ENCODE measurements around the gene VPS35L. TPM values are rescaled to one million over a fixed set of nuclear protein-coding genes. Genes with fewer than 3 reads are reported as not detected.
"Not testable (repeated sequence)": the region's sequence is repeated elsewhere in the genome, so short reads cannot be mapped to it uniquely, and the experiment has no call there.

The VPS35L gene
- total RNA-seq, 1 experiment from 2014 or later, result 51.1 TPM

GRCh38 chr16:19678804-19679203, 123.3 kb downstream of the VPS35L start:
- no peaks in the 10 kb centered on the region for H3K4me1 ChIP-seq (ENCODE audit: insufficient read depth, low read length, poor library complexity, severe bottlenecking)
- DNase-seq (ENCODE audit: low spot score), result no peak
- TF ChIP-seq EZH2 (IDR thresholded peaks at IDR 0.05; ENCODE audit: borderline replicate concordance, low read depth, low read length, poor library complexity, severe bottlenecking) (no peak), CTCF (conservative IDR thresholded peaks at IDR 0.05; ENCODE audit: low read depth, low read length) (no peak)
- ChIA-PET CTCF (no interaction called here), POLR2A (ENCODE audit: low non-redundant PET) (no interaction called here)
- H3K9me3 ChIP-seq (ENCODE audit: low read depth, low read length, poor library complexity, severe bottlenecking), result no peaks in the 10 kb centered on the region
- peaks cover 4% of the 10 kb centered on the region for H3K36me3 ChIP-seq (ENCODE audit: insufficient read depth, low read length, poor library complexity, severe bottlenecking)
- no TSS peak for BruUV-seq (replicated peaks)
- H3K27me3 ChIP-seq (replicated peaks; ENCODE audit: insufficient read depth, low read depth, low read length, poor library complexity), result no peaks in the 10 kb centered on the region
- intact Hi-C loops (cut with micrococcal nuclease; ENCODE audit: unreplicated experiment), result no loop called here
- H3K4me3 ChIP-seq (ENCODE audit: low read depth, low read length, poor library complexity, severe bottlenecking), result no peak overlapping the region
- H3K27ac ChIP-seq (ENCODE audit: low read depth, low read length, poor library complexity, severe bottlenecking), result no peak overlapping the region

- H3K36me3 ChIP-seq (ENCODE audit: insufficient read depth, low read length, poor library complexity, severe bottlenecking); BruUV-seq (replicated peaks); H3K27ac ChIP-seq (ENCODE audit: low read depth, low read length, poor library complexity, severe bottlenecking); DNase-seq (ENCODE audit: low spot score); H3K9me3 ChIP-seq (ENCODE audit: low read depth, low read length, poor library complexity, severe bottlenecking); POLR2A ChIA-PET (ENCODE audit: low non-redundant PET); H3K4me3 ChIP-seq (ENCODE audit: low read depth, low read length, poor library complexity, severe bottlenecking); CTCF ChIA-PET; H3K4me1 ChIP-seq (ENCODE audit: insufficient read depth, low read length, poor library complexity, severe bottlenecking); H3K27me3 ChIP-seq (replicated peaks; ENCODE audit: insufficient read depth, low read depth, low read length, poor library complexity); intact Hi-C loops (cut with micrococcal nuclease; ENCODE audit: unreplicated experiment): not testable (repeated sequence)
These were observed 123.8 kb downstream of the VPS35L start for GRCh38 chr16:19679281-19679680.

GRCh38 chr16:19680881-19681340, 125.4 kb downstream of the VPS35L start:
- Histone ChIP-seq H3K36me3 (ENCODE audit: insufficient read depth, low read length, poor library complexity, severe bottlenecking) (peaks cover 7% of the 10 kb centered on the region), H3K27me3 (replicated peaks; ENCODE audit: insufficient read depth, low read depth, low read length, poor library complexity) (no peaks in the 10 kb centered on the region), H3K4me3 (ENCODE audit: low read depth, low read length, poor library complexity, severe bottlenecking) (no peak overlapping the region), H3K9me3 (ENCODE audit: low read depth, low read length, poor library complexity, severe bottlenecking) (no peaks in the 10 kb centered on the region), H3K27ac (ENCODE audit: low read depth, low read length, poor library complexity, severe bottlenecking) (no peak overlapping the region), H3K4me1 (ENCODE audit: insufficient read depth, low read length, poor library complexity, severe bottlenecking) (no peaks in the 10 kb centered on the region)
- ChIA-PET POLR2A (ENCODE audit: low non-redundant PET) (no interaction called here), CTCF (no interaction called here)
- no peak for DNase-seq (ENCODE audit: low spot score)
- no peak for TF ChIP-seq CTCF (conservative IDR thresholded peaks at IDR 0.05; ENCODE audit: low read depth, low read length)
- intact Hi-C loops (cut with micrococcal nuclease; ENCODE audit: unreplicated experiment), result no loop called here
- BruUV-seq (replicated peaks), result no TSS peak

GRCh38 chr16:19681637-19682036, 126.1 kb downstream of the VPS35L start:
- DNase-seq (ENCODE audit: low spot score), result no peak
- no TSS peak for BruUV-seq (replicated peaks)
- H3K27ac ChIP-seq (ENCODE audit: low read depth, low read length, poor library complexity, severe bottlenecking), result no peak overlapping the region
- no peak for TF ChIP-seq EZH2 (IDR thresholded peaks at IDR 0.05; ENCODE audit: borderline replicate concordance, low read depth, low read length, poor library complexity, severe bottlenecking)
- TF ChIP-seq CTCF (conservative IDR thresholded peaks at IDR 0.05; ENCODE audit: low read depth, low read length), result no peak
- intact Hi-C loops (cut with micrococcal nuclease; ENCODE audit: unreplicated experiment), result no loop called here
- H3K36me3 ChIP-seq (ENCODE audit: insufficient read depth, low read length, poor library complexity, severe bottlenecking), result peaks cover 7% of the 10 kb centered on the region
- ChIA-PET POLR2A (ENCODE audit: low non-redundant PET) (no interaction called here), CTCF (no interaction called here)
- no peak overlapping the region for H3K4me3 ChIP-seq (ENCODE audit: low read depth, low read length, poor library complexity, severe bottlenecking)
- no peaks in the 10 kb centered on the region for H3K27me3 ChIP-seq (replicated peaks; ENCODE audit: insufficient read depth, low read depth, low read length, poor library complexity)
- H3K9me3 ChIP-seq (ENCODE audit: low read depth, low read length, poor library complexity, severe bottlenecking), result no peaks in the 10 kb centered on the region
- no peaks in the 10 kb centered on the region for H3K4me1 ChIP-seq (ENCODE audit: insufficient read depth, low read length, poor library complexity, severe bottlenecking)

Measured in A673 (cell line).